Measurements from ENCODE around the gene ATP5F1B. TPM values are rescaled to one million over a fixed set of nuclear protein-coding genes. Genes with fewer than 3 reads are reported as not detected.

ATP5F1B gene
- total and polyA plus RNA-seq, 7 experiments from 2014 or later = 217 to 688 (median 317) TPM

DNA sequence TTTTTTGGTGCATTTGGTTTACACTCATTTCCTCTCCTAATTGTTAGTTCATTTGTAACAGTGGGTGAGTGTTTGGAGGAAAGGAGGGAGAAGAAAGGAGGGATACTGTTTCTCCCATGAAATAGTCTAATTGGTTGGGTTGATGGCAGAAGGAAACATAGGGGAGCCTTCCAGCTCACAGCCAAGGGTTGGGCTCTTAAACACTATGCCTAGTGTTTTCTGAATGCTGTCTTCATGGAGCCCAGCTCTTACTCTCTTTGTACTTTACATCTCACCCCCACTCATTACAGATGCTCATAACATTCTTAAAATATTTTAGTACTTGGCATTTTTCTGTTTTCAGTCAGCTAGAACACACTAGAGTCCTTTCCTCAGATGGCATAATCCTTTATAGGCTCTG, 53.8 kb downstream of the ATP5F1B start:
- H3K9me3 ChIP-seq (ENCODE audit: control insufficient read depth in 2 of 3, low read length in 3 of 3) = no peaks in the 10 kb centered on the region
- peaks cover 0 to 12% (median 6%) of the 10 kb centered on the region in 5 donors for H3K36me3 Mint-ChIP-seq
- no peaks in the 10 kb centered on the region for H3K27me3 Mint-ChIP-seq
- ChIA-PET CTCF (interaction anchor here (1.4 kb wide), 1 partner anchor 78 kb away, joined by 8 read pairs; no protein-coding TSS in a partner anchor), POLR2A (no interaction called here)
- H3K4me3 Mint-ChIP-seq = no peak overlapping the region
- no peaks in the 10 kb centered on the region for H3K27me3 ChIP-seq (ENCODE audit: control insufficient read depth in 2 of 2, insufficient read depth in 2 of 2, low read length in 2 of 2)
- ATAC-seq (no peak), DNase-seq (no peak)
- H3K9me3 Mint-ChIP-seq = no peaks in the 10 kb centered on the region
- intact Hi-C loops (cut with micrococcal nuclease) = loop anchor here in 1 of 2 donors (5.0 kb wide), 1 partner anchor 95 kb away; no protein-coding TSS in a partner anchor
- H3K27ac ChIP-seq (ENCODE audit: low read depth, low read length) = no peak overlapping the region
- H3K4me1 ChIP-seq (ENCODE audit: control insufficient read depth in 2 of 2, insufficient read depth in 2 of 2, low read length in 2 of 2) = no peaks in the 10 kb centered on the region
- no peak overlapping the region for H3K4me3 ChIP-seq (ENCODE audit: low read length)
- H3K36me3 ChIP-seq (ENCODE audit: control insufficient read depth in 2 of 3, insufficient read depth in 3 of 3, low read length in 3 of 3) = peaks cover 0 to 14% (median 5%) of the 10 kb centered on the region in 3 experiments
- peak overlapping the region in 2 of 9 donors; percentile 26 to 65 for H3K27ac Mint-ChIP-seq
- peaks cover 0 to 4% (median 0%) of the 10 kb centered on the region in 7 donors for H3K4me1 Mint-ChIP-seq

DNA sequence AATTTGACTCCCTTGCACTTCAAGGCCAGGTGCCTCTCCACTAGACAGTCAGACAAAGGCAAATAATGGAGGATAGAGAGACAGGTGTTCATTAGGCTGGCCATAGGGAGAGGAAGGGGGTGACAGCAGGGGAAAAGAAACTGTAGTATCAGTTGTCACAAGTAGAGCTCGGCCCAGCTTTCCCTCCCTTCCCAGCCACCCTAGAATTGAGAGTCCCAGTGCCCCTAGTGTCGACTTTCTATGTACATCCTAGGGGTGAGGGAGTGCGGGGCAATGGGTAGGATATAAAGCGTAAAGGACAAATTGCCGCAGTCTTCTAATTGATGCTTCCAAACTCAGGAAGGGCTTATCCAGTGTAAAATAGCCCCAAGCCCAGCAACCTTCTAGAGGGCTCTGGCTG, 54.7 kb downstream of the ATP5F1B start:
- peaks cover 0 to 11% (median 4%) of the 10 kb centered on the region in 3 experiments for H3K36me3 ChIP-seq (ENCODE audit: control insufficient read depth in 2 of 3, insufficient read depth in 3 of 3, low read length in 3 of 3)
- no peak for ATAC-seq
- H3K9me3 ChIP-seq (ENCODE audit: control insufficient read depth in 2 of 3, low read length in 3 of 3) = no peaks in the 10 kb centered on the region
- intact Hi-C loops (cut with micrococcal nuclease) = loop anchor here in 1 of 2 donors (5.0 kb wide), 1 partner anchor 94 kb away; no protein-coding TSS in a partner anchor
- ChIA-PET CTCF (interaction anchor here (0.6 to 1.9 kb wide), 5 partner anchors 16 to 520 kb away, joined by 3 to 8 read pairs (median 3); no protein-coding TSS in a partner anchor), POLR2A (no interaction called here)
- H3K36me3 Mint-ChIP-seq = peaks cover 0 to 10% (median 6%) of the 10 kb centered on the region in 5 donors
- H3K4me3 ChIP-seq (ENCODE audit: low read length) = no peak overlapping the region
- H3K27ac ChIP-seq (ENCODE audit: low read depth, low read length) = no peak overlapping the region
- H3K4me1 Mint-ChIP-seq = peaks cover 0 to 4% (median 0%) of the 10 kb centered on the region in 7 donors
- peak overlapping the region in 3 of 9 donors; percentile 45 to 70 (median 48) for H3K27ac Mint-ChIP-seq
- no peaks in the 10 kb centered on the region for H3K4me1 ChIP-seq (ENCODE audit: control insufficient read depth in 2 of 2, insufficient read depth in 2 of 2, low read length in 2 of 2)
- H3K27me3 Mint-ChIP-seq = no peaks in the 10 kb centered on the region
- H3K9me3 Mint-ChIP-seq = no peaks in the 10 kb centered on the region
- DNase-seq = no peak
- H3K27me3 ChIP-seq (ENCODE audit: control insufficient read depth in 2 of 2, insufficient read depth in 2 of 2, low read length in 2 of 2) = no peaks in the 10 kb centered on the region
- no peak overlapping the region for H3K4me3 Mint-ChIP-seq

DNA sequence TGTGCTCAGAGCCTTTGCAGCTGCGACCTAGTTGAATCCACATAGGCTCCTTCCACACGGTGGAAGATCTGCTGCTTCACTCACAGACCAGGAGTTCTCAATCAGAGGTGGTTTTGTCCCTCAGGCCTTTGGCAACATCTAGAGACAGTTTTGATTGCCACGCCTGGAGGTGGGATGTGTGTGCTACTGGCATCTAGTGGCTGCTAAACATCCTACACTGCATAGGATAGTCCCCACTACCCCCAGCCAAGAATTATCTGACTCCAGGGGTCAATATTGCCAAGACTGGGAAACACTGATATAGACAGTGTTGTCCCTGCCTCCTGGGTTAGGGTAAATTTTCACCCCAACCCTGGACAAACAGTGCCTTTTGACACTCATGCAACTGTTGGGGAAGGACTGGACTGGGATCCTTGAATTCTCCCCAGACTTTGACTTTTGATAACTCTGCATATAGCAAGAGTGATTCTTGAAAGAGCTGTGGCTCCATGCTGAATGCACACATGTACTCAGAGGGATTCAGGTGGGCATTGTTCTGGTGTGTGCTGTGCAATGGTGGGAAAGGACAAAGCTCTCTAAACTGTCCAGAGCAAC, 55.5 kb downstream of the ATP5F1B start:
- ChIA-PET POLR2A (no interaction called here), CTCF (interaction anchor here (0.5 to 1.9 kb wide), 5 partner anchors 15 to 94 kb away, joined by 3 to 8 read pairs (median 3); no protein-coding TSS in a partner anchor)
- intact Hi-C loops (cut with micrococcal nuclease) = loop anchor here (1.0 to 5.0 kb wide), 2 partner anchors 77 to 93 kb away; no protein-coding TSS in a partner anchor
- DNase-seq (peak in 1 of 9 donors; percentile 18), ATAC-seq (peak; percentile 62)
- Histone ChIP-seq H3K9me3 (ENCODE audit: control insufficient read depth in 2 of 3, low read length in 3 of 3) (no peaks in the 10 kb centered on the region), H3K36me3 (ENCODE audit: control insufficient read depth in 2 of 3, insufficient read depth in 3 of 3, low read length in 3 of 3) (peaks cover 0 to 8% (median 4%) of the 10 kb centered on the region in 3 experiments), H3K27ac (ENCODE audit: low read depth, low read length) (no peak overlapping the region), H3K27me3 (ENCODE audit: control insufficient read depth in 2 of 2, insufficient read depth in 2 of 2, low read length in 2 of 2) (no peaks in the 10 kb centered on the region), H3K4me3 (ENCODE audit: low read length) (no peak overlapping the region), H3K4me1 (ENCODE audit: control insufficient read depth in 2 of 2, insufficient read depth in 2 of 2, low read length in 2 of 2) (no peaks in the 10 kb centered on the region)
- Mint-ChIP-seq H3K4me3 (no peak overlapping the region), H3K4me1 (peaks cover 0 to 4% (median 0%) of the 10 kb centered on the region in 7 donors), H3K9me3 (no peaks in the 10 kb centered on the region), H3K27ac (no peak overlapping the region), H3K36me3 (peaks cover 0 to 10% (median 6%) of the 10 kb centered on the region in 5 donors), H3K27me3 (no peaks in the 10 kb centered on the region)

DNA sequence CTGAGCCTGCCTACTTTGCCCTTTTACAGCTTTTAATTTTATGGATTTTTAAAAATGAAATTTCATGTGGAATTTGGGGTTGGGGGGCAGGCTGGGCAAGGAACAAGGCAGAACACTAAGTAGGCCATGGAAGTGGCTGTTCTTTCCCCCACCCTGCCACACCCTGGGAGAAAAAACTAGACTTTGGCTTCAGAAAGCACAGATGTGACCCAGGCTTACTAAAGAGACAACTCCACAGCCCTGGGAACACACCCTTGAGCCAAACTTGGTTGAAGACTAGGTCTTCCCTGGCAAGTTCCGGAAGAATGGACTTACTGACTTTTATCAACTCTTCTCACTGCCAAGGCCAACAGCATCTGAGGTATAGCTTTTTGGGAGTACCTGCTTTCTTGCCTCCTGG, 56.0 kb downstream of the ATP5F1B start:
- no peak for ATAC-seq
- CTCF ChIA-PET = interaction anchor here (0.7 to 2.4 kb wide), 5 partner anchors 9 to 139 kb away, joined by 3 to 7 read pairs (median 5); no protein-coding TSS in a partner anchor
- Histone ChIP-seq H3K36me3 (ENCODE audit: control insufficient read depth in 2 of 3, insufficient read depth in 3 of 3, low read length in 3 of 3) (peaks cover 0 to 8% (median 4%) of the 10 kb centered on the region in 3 experiments), H3K9me3 (ENCODE audit: control insufficient read depth in 2 of 3, low read length in 3 of 3) (no peaks in the 10 kb centered on the region), H3K27me3 (ENCODE audit: control insufficient read depth in 2 of 2, insufficient read depth in 2 of 2, low read length in 2 of 2) (no peaks in the 10 kb centered on the region), H3K4me1 (ENCODE audit: control insufficient read depth in 2 of 2, insufficient read depth in 2 of 2, low read length in 2 of 2) (no peaks in the 10 kb centered on the region), H3K27ac (ENCODE audit: low read depth, low read length) (no peak overlapping the region), H3K4me3 (ENCODE audit: low read length) (no peak overlapping the region)
- DNase-seq = no peak
- H3K36me3 Mint-ChIP-seq = peaks cover 0 to 10% (median 6%) of the 10 kb centered on the region in 5 donors
- H3K4me3 Mint-ChIP-seq = no peak overlapping the region
- H3K9me3 Mint-ChIP-seq = no peaks in the 10 kb centered on the region
- no peaks in the 10 kb centered on the region for H3K27me3 Mint-ChIP-seq
- H3K4me1 Mint-ChIP-seq = peaks cover 0 to 4% (median 0%) of the 10 kb centered on the region in 7 donors
- intact Hi-C loops (cut with micrococcal nuclease) = loop anchor here (1.0 to 5.0 kb wide), 2 partner anchors 76 to 92 kb away; no protein-coding TSS in a partner anchor
- POLR2A ChIA-PET = interaction anchor here (0.6 to 1.1 kb wide), 4 partner anchors 31 to 368 kb away, joined by 3 to 6 read pairs (median 3); partner anchors contain the start of gene RNF41
- no peak overlapping the region for H3K27ac Mint-ChIP-seq

Other genes with a start within 250 kb of the ATP5F1B start
- gene TIMELESS, start 196.6 kb downstream of the ATP5F1B start, total RNA-seq = 10 to 100 TPM in 1 of 5 experiments, 1 to 10 TPM in 4; 4.4 to 42.3 (median 5.4) TPM
- 1 to 10 TPM; 2.7 to 3.3 TPM for gene TIMELESS, start 196.6 kb downstream of the ATP5F1B start, polyA plus RNA-seq
- not detected for gene MIP, start 191.3 kb downstream of the ATP5F1B start, total RNA-seq
- gene MIP, start 191.3 kb downstream of the ATP5F1B start, polyA plus RNA-seq = not detected
- 1 to 10 TPM; 5.2 to 7.5 (median 7.2) TPM for gene SPRYD4, start 177.4 kb downstream of the ATP5F1B start, total RNA-seq
- gene SPRYD4, start 177.4 kb downstream of the ATP5F1B start, polyA plus RNA-seq = 1 to 10 TPM; 1.1 to 1.4 TPM
- gene GLS2, start 157.8 kb downstream of the ATP5F1B start, total RNA-seq = 10 to 100 TPM in 1 of 5 experiments, 1 to 10 TPM in 3, under 1 TPM in 1; 0.94 to 10.2 (median 3.0) TPM
- gene GLS2, start 157.8 kb downstream of the ATP5F1B start, polyA plus RNA-seq = 1 to 10 TPM; 5.9 to 6.8 TPM
- gene RBMS2, start 124.2 kb downstream of the ATP5F1B start, total RNA-seq = 10 to 100 TPM in 1 of 5 experiments, 1 to 10 TPM in 4; 2.5 to 12.8 (median 5.5) TPM
- gene RBMS2, start 124.2 kb downstream of the ATP5F1B start, polyA plus RNA-seq = 1 to 10 TPM in 1 of 2 donors, under 1 TPM in 1; 0.81 to 3.0 TPM
- gene BAZ2A, start 15.7 kb downstream of the ATP5F1B start, total RNA-seq = 100 to 1,000 TPM; 127 to 230 (median 191) TPM
- 10 to 100 TPM; 24.8 to 45.1 TPM for gene BAZ2A, start 15.7 kb downstream of the ATP5F1B start, polyA plus RNA-seq
- gene PTGES3, start 42.3 kb upstream of the ATP5F1B start, total RNA-seq = 100 to 1,000 TPM; 111 to 229 (median 153) TPM
- gene PTGES3, start 42.3 kb upstream of the ATP5F1B start, polyA plus RNA-seq = 100 to 1,000 TPM; 221 to 289 TPM
- gene NACA, start 79.3 kb upstream of the ATP5F1B start, total RNA-seq = 1,000 to 10,000 TPM in 4 of 5 experiments, 100 to 1,000 TPM in 1; 834 to 1,486 (median 1,355) TPM
- 1,000 to 10,000 TPM; 1,440 to 1,626 TPM for gene NACA, start 79.3 kb upstream of the ATP5F1B start, polyA plus RNA-seq
- gene PRIM1, start 106.3 kb upstream of the ATP5F1B start, total RNA-seq = 10 to 100 TPM; 11.5 to 39.8 (median 26.2) TPM
- gene PRIM1, start 106.3 kb upstream of the ATP5F1B start, polyA plus RNA-seq = 10 to 100 TPM; 40.0 to 55.1 TPM
- 1 to 10 TPM in 2 of 5 experiments, under 1 TPM in 3; 0.22 to 1.5 (median 0.64) TPM for gene HSD17B6, start 117.3 kb upstream of the ATP5F1B start, total RNA-seq
- gene HSD17B6, start 117.3 kb upstream of the ATP5F1B start, polyA plus RNA-seq = 1 to 10 TPM in 1 of 2 donors, under 1 TPM in 1; 0.99 to 1.3 TPM

Data from naive thymus-derived CD4-positive, alpha-beta T cell (primary cell).